ENCODE measurements around the gene AIG1. TPM values are rescaled to one million over a fixed set of nuclear protein-coding genes. Genes with fewer than 3 reads are reported as not detected.

Gene AIG1
- total RNA-seq, 1 donor from 2014 or later = 35.2 TPM

DNA sequence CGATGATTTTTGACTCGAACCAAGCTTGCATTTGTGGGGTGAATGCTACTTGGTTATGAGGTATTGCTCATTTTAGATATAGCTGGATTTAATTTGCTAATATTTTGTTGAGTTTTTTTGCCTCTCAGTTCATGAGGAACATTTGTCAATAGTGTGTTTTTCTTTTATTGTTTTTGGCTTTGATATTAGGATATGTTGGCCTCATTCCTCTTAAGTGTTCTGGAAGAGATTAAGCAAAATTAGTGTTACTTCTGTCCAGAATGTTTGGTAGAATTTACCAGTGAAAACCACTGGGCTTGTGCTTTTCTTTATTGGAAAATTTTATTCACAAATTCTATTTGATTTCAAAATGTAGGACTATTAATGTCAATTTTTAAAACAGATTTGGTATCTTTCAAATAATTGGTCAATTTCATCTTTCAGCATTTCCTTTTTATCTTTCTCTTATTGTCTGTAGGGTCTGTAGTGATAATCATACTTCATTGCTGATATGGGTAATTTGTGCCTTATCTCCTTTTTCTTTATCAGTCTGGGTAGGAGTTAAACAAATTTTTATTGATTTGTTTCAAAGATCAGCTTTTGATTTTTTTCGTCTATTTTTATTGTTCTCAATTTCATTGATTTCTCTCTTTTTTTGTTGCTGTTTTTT, 14.1 kb downstream of the AIG1 start:
- Histone ChIP-seq H3K27ac (ENCODE audit: low read depth, low read length) (no peak overlapping the region), H4K20me1 (ENCODE audit: insufficient read depth, low read length) (no peaks in the 10 kb centered on the region), H3K9ac (ENCODE audit: low read length) (no peak overlapping the region), H3K36me3 (ENCODE audit: insufficient read depth, low read length) (no peaks in the 10 kb centered on the region), H3K4me1 (ENCODE audit: insufficient read depth, low read length) (no peaks in the 10 kb centered on the region), H2AFZ (ENCODE audit: low read depth, low read length) (no peak overlapping the region), H3K79me2 (ENCODE audit: insufficient read depth, low read length) (peaks cover 10% of the 10 kb centered on the region), H3K9me3 (ENCODE audit: insufficient read depth, low read depth, low read length) (no peaks in the 10 kb centered on the region), H3K4me2 (ENCODE audit: low read length) (no peak overlapping the region), H3K27me3 (ENCODE audit: insufficient read depth, low read length) (no peaks in the 10 kb centered on the region), H3K4me3 (ENCODE audit: insufficient read depth, low read depth, low read length) (no peak overlapping the region)
- H3K36me3 Mint-ChIP-seq (ENCODE audit: low read depth, unreplicated experiment) = peaks cover 1% of the 10 kb centered on the region
- no peak overlapping the region for H3K27ac Mint-ChIP-seq (ENCODE audit: unreplicated experiment)
- no peaks in the 10 kb centered on the region for H3K27me3 Mint-ChIP-seq (ENCODE audit: low read depth, unreplicated experiment)
- FAIRE-seq = no peak
- H3K4me3 Mint-ChIP-seq (ENCODE audit: unreplicated experiment) = no peak overlapping the region
- no peak for DNase-seq (ENCODE audit: low read depth)
- peaks cover 12% of the 10 kb centered on the region for H3K9me3 Mint-ChIP-seq (ENCODE audit: unreplicated experiment)
- no peaks in the 10 kb centered on the region for H3K4me1 Mint-ChIP-seq (ENCODE audit: low read depth, unreplicated experiment)
- TF ChIP-seq, protein P1, sequence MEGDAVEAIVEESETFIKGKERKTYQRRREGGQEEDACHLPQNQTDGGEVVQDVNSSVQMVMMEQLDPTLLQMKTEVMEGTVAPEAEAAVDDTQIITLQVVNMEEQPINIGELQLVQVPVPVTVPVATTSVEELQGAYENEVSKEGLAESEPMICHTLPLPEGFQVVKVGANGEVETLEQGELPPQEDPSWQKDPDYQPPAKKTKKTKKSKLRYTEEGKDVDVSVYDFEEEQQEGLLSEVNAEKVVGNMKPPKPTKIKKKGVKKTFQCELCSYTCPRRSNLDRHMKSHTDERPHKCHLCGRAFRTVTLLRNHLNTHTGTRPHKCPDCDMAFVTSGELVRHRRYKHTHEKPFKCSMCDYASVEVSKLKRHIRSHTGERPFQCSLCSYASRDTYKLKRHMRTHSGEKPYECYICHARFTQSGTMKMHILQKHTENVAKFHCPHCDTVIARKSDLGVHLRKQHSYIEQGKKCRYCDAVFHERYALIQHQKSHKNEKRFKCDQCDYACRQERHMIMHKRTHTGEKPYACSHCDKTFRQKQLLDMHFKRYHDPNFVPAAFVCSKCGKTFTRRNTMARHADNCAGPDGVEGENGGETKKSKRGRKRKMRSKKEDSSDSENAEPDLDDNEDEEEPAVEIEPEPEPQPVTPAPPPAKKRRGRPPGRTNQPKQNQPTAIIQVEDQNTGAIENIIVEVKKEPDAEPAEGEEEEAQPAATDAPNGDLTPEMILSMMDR (IDR thresholded peaks at IDR 0.05; ENCODE audit: insufficient read depth, low read depth, low read length) = no peak
- no peak for TF ChIP-seq EZH2 (IDR thresholded peaks at IDR 0.05; ENCODE audit: insufficient read depth, low read length)

DNA sequence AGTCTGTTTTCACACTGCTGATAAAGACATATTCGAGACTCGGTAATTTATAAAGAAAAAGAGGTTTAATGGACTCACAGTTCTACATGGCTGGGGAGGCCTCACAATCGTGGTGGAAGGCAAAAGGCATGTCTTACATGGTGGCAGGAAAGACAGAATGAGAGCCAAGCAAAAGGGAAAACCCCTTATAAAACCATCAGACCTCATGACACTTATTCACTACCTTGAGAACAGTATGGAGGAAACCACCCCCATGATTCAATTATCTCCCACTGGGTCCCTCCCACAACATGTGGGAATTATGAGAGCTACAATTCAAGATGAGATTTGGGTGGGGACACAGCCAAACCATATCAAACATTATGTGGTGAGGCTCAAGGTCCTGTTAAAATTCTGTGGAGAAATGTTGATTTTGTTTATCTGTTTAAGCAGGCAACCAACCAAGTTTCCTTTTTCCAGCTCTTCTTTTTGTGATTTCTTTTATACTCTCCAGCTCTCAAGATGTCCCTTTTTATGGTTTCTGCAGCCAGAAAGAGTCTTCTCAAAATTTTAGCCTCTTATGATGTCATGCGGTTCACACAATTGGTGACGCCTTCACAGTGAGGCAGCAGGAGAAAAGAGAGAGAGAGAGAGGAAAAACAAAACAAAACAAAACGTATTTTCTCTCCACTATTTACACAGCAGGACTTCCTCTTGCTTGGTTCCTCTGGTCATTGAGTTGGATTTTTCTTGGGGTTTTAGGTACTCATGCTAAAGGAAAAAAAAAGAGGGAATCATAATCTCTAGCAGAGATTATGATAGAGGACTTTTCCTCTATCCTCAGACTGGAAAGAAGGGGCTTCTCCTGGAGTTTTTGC, 18.0 kb downstream of the AIG1 start:
- no peak for FAIRE-seq
- no peaks in the 10 kb centered on the region for H3K27me3 ChIP-seq (ENCODE audit: insufficient read depth, low read length)
- peaks cover 9% of the 10 kb centered on the region for H3K9me3 Mint-ChIP-seq (ENCODE audit: unreplicated experiment)

More for the DNA sequence above, 18.0 kb downstream of the AIG1 start:
- no peak overlapping the region for H2AFZ ChIP-seq (ENCODE audit: low read depth, low read length)
- H3K4me3 ChIP-seq (ENCODE audit: insufficient read depth, low read depth, low read length) = no peak overlapping the region
- Mint-ChIP-seq H3K4me1 (ENCODE audit: low read depth, unreplicated experiment) (no peaks in the 10 kb centered on the region), H3K27ac (ENCODE audit: unreplicated experiment) (no peak overlapping the region), H3K27me3 (ENCODE audit: low read depth, unreplicated experiment) (no peaks in the 10 kb centered on the region), H3K4me3 (ENCODE audit: unreplicated experiment) (no peak overlapping the region), H3K36me3 (ENCODE audit: low read depth, unreplicated experiment) (peaks cover 5% of the 10 kb centered on the region)
- H3K9ac ChIP-seq (ENCODE audit: low read length) = no peak overlapping the region
- DNase-seq (ENCODE audit: low read depth) = no peak
- H3K9me3 ChIP-seq (ENCODE audit: insufficient read depth, low read depth, low read length) = no peaks in the 10 kb centered on the region
- no peaks in the 10 kb centered on the region for H4K20me1 ChIP-seq (ENCODE audit: insufficient read depth, low read length)
- TF ChIP-seq, protein P1 (IDR thresholded peaks at IDR 0.05; ENCODE audit: insufficient read depth, low read depth, low read length) = no peak
- no peak for TF ChIP-seq EZH2 (IDR thresholded peaks at IDR 0.05; ENCODE audit: insufficient read depth, low read length)
- no peak overlapping the region for H3K4me2 ChIP-seq (ENCODE audit: low read length)
- no peak overlapping the region for H3K27ac ChIP-seq (ENCODE audit: low read depth, low read length)
- no peaks in the 10 kb centered on the region for H3K4me1 ChIP-seq (ENCODE audit: insufficient read depth, low read length)
- H3K36me3 ChIP-seq (ENCODE audit: insufficient read depth, low read length) = no peaks in the 10 kb centered on the region
- peaks cover 6% of the 10 kb centered on the region for H3K79me2 ChIP-seq (ENCODE audit: insufficient read depth, low read length)
